Measurements from ENCODE around the gene SIPA1L3.

- TF ChIP-seq, protein P1, sequence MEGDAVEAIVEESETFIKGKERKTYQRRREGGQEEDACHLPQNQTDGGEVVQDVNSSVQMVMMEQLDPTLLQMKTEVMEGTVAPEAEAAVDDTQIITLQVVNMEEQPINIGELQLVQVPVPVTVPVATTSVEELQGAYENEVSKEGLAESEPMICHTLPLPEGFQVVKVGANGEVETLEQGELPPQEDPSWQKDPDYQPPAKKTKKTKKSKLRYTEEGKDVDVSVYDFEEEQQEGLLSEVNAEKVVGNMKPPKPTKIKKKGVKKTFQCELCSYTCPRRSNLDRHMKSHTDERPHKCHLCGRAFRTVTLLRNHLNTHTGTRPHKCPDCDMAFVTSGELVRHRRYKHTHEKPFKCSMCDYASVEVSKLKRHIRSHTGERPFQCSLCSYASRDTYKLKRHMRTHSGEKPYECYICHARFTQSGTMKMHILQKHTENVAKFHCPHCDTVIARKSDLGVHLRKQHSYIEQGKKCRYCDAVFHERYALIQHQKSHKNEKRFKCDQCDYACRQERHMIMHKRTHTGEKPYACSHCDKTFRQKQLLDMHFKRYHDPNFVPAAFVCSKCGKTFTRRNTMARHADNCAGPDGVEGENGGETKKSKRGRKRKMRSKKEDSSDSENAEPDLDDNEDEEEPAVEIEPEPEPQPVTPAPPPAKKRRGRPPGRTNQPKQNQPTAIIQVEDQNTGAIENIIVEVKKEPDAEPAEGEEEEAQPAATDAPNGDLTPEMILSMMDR (IDR thresholded peaks at IDR 0.05) = no peak
- no peak for TF ChIP-seq EP300 (IDR thresholded peaks at IDR 0.05)
Observed at GRCh38 chr19:37992761-37993160, 85.8 kb downstream of the SIPA1L3 start.

Measured in upper lobe of left lung (tissue), 4 donors.